ENCODE measurements around the gene LEPR.

GRCh38 chr1:65417729-65418128 is 2.7 kb upstream of the LEPR start:
- TF ChIP-seq POLR2AphosphoS5 (IDR thresholded peaks at IDR 0.05; ENCODE audit: borderline replicate concordance, low read depth, low read length): no peak
- TF ChIP-seq EZH2 (IDR thresholded peaks at IDR 0.05): no peak

Measured in SK-N-MC (cell line).